Measurements from ENCODE around the gene BEGAIN.

DNA sequence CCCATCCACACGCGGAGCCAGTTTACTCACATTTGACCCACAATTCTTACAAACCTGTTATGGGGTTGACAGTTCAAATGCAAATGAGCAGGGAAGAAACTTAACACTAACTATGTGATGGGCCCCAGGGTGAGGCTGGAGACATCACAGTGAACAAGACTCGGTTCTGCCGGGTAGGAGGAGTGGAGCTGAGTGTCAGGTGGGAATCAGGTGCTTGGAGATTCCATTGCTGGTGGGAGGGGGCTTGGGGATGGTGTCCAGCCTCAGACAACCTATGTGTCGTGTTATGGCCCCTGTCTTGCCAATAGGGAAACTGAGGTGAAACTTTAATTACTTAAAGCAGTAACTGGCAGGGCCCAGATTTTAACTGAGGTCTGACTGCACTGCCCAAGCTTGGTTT lies 41.9 kb downstream of the BEGAIN start:
- TF ChIP-seq POLR2A (IDR thresholded peaks at IDR 0.05; ENCODE audit: extremely low read depth, insufficient read length), result no peak
- TF ChIP-seq, protein P1, sequence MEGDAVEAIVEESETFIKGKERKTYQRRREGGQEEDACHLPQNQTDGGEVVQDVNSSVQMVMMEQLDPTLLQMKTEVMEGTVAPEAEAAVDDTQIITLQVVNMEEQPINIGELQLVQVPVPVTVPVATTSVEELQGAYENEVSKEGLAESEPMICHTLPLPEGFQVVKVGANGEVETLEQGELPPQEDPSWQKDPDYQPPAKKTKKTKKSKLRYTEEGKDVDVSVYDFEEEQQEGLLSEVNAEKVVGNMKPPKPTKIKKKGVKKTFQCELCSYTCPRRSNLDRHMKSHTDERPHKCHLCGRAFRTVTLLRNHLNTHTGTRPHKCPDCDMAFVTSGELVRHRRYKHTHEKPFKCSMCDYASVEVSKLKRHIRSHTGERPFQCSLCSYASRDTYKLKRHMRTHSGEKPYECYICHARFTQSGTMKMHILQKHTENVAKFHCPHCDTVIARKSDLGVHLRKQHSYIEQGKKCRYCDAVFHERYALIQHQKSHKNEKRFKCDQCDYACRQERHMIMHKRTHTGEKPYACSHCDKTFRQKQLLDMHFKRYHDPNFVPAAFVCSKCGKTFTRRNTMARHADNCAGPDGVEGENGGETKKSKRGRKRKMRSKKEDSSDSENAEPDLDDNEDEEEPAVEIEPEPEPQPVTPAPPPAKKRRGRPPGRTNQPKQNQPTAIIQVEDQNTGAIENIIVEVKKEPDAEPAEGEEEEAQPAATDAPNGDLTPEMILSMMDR (IDR thresholded peaks at IDR 0.05; ENCODE audit: low read depth, low read length), result no peak

Measured in NB4 (cell line).